Kidney epithelial cell (primary cell): Measurements from ENCODE around the gene MAN1A2. TPM values are rescaled to one million over a fixed set of nuclear protein-coding genes. Genes with fewer than 3 reads are reported as not detected.
A peak's percentile ranks its signal among the peaks of the same experiment; 100 is the strongest.

ENCODE experiments used
- DNase-seq: peaks from one replicate; pipeline ENCODE4 v3.0.0-alpha.2; 2010; ENCODE audit warnings: low read depth
- H3K27me3 ChIP-seq: 2 replicates; pipeline ENCODE4 v1.6.0; 2011; ENCODE audit warnings: low read length; ENCODE audit not compliant: control insufficient read depth, insufficient read depth
- H3K36me3 ChIP-seq: 2 replicates; pipeline ENCODE4 v1.5.1; 2011; ENCODE audit warnings: low read length; ENCODE audit not compliant: control insufficient read depth, insufficient read depth
- H3K4me3 ChIP-seq: 2 replicates; pipeline ENCODE4 v1.5.1; 2011; ENCODE audit warnings: low read depth, mild to moderate bottlenecking, control low read depth, low read length
- CTCF ChIP-seq: IDR thresholded peaks from 2 replicates; pipeline ENCODE4 v1.5.1; 2011; ENCODE audit warnings: mild to moderate bottlenecking, moderate library complexity, low read length, control low read depth, inconsistent platforms; ENCODE audit not compliant: insufficient read depth, poor library complexity, severe bottlenecking
- total RNA-seq: library from RNA; depleted of rRNA; stranded (reverse); fragments of >200 nt; gene quantifications from 2 replicates; pipeline ENCODE4 v1.2.3, GENCODE V29; 2015

MAN1A2 gene
- total RNA-seq, result 22.0 and 27.5 TPM in 2 replicates

GRCh38 chr1:117367046-117368025, at the start of gene MAN1A2:
Gene MAN1A2 (plus strand): TSS chr1:117367449. CDS start chr1:117368184, 735 bp downstream.
- no peak for TF ChIP-seq CTCF
- Histone ChIP-seq H3K36me3 (no peaks in the 10 kb centered on the region), H3K4me3 (peak within 1 kb of the TSS; percentile 88), H3K27me3 (no peaks in the 10 kb centered on the region)
- no peak for DNase-seq

GRCh38 chr1:117318011-117318410, 49.2 kb upstream of the MAN1A2 start:
- no peak for DNase-seq
- no peak for TF ChIP-seq CTCF
- H3K4me3 ChIP-seq, result no peak overlapping the region

GRCh38 chr1:117318426-117318825, 48.8 kb upstream of the MAN1A2 start:
- no peak for DNase-seq
- TF ChIP-seq CTCF, result no peak
- Histone ChIP-seq H3K36me3 (no peaks in the 10 kb centered on the region), H3K27me3 (no peaks in the 10 kb centered on the region), H3K4me3 (no peak overlapping the region)

More at GRCh38 chr1:117318011-117318410, 49.2 kb upstream of the MAN1A2 start:
- Histone ChIP-seq H3K36me3 (no peaks in the 10 kb centered on the region), H3K27me3 (no peaks in the 10 kb centered on the region)

GRCh38 chr1:117320515-117320914, 46.7 kb upstream of the MAN1A2 start:
- Histone ChIP-seq H3K27me3 (no peaks in the 10 kb centered on the region), H3K4me3 (no peak overlapping the region)
- TF ChIP-seq CTCF, result no peak

GRCh38 chr1:117321680-117322609, 45.3 kb upstream of the MAN1A2 start:
- DNase-seq, result no peak
- Histone ChIP-seq H3K4me3 (no peak overlapping the region), H3K36me3 (no peaks in the 10 kb centered on the region), H3K27me3 (no peaks in the 10 kb centered on the region)
- no peak for TF ChIP-seq CTCF

More at GRCh38 chr1:117320515-117320914, 46.7 kb upstream of the MAN1A2 start:
- no peaks in the 10 kb centered on the region for H3K36me3 ChIP-seq
- no peak for DNase-seq
